Pulmonary artery endothelial cell (primary cell): Measurements from ENCODE around the gene PSMC6. TPM values are rescaled to one million over a fixed set of nuclear protein-coding genes. Genes with fewer than 3 reads are reported as not detected.

ENCODE experiments used
- DNase-seq: peaks from one replicate; pipeline ENCODE4 v3.0.0-alpha.2; 2011; ENCODE audit warnings: low read depth, low spot score
- total RNA-seq: library from RNA; depleted of rRNA; stranded (reverse); fragments of >200 nt; gene quantifications from 2 replicates; pipeline ENCODE4 v1.2.3, GENCODE V29; 2014

The PSMC6 gene
- 95.8 and 154 TPM in 2 replicates for total RNA-seq

DNA sequence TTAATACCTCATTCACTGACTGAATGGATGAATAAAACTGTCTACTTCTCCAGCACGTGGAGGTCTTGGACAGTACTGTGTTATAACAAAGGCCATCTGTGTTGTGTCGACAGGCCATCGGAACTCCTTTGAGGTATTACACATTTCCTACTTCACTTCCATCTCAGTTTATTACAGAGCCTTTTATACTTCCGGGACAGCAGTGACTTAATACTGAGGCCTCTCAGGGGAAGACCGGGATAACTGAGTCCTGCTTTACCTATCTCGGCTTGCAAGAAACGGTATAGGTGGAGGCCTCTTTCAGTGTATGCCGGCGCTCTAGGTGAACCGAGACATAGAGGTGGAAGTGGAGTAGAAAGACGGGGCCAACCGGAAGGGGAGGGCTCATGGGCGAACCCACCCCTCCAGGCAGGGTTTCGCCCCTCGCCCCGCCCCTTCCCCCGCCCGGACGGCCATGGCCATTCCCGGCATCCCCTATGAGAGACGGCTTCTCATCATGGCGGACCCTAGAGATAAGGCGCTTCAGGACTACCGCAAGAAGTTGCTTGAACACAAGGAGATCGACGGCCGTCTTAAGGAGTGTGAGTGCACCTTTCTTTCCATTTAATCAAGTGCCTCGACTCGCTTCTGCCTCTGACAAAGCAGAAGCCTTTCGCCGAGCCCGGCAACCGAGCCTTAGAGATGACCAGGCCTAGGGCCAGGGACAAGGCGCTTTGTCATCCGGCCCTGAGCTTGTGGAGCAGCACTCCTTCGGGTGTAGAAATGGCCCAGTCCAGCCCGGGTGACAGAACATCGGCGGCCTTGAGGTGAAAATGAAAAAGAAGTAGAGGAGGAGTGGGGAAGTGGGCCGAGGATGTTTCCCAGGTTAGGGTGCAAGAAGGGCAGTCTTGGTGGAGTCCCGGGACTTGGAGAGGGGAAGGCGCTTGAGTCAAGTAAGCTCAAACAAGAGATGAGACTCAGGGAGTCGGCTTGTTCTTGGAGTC lies at the start of gene PSMC6:
Gene PSMC6 (plus strand): TSS at position 477 of the 983 bp plus-strand sequence. CDS start 20 bp downstream, at position 497.
- DNase-seq, result peak; percentile 71

DNA sequence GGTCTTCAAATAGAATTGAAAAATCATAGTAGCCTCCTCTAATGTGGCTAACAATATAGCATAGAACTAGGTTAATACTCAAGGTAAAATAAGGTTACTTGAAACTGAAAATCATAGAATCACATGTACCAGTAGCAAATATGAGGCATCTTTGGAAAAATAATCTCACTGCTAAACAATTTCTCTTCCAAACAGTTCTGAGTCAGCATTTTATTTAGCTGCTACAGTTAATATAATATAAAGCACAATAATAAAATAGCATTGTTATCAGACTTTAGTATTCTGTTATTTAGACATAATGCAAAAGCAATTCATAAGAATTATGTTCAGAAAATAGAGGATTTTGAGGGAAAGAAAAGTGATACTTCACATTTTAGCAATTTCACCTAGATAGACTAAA lies 46.7 kb upstream of the PSMC6 start:
- no peak for DNase-seq

DNA sequence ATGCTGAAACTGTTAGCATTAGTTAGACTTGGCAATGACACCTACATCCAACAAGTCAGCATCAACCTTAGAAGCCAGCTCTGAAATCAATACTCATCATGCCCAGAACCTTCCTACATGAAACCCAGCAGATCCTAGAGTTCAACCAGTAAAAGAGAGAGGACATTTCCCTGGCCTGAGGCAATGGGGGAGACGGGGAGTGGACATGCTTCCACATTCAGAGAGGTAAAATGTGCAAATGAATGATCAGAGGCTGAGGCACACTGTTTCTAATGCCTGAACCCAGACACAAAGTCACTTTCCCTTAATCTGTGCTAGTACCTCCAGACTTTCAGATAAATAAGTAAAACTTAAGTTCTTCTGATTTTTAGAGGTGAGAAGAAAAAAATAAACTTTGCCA lies 46.2 kb upstream of the PSMC6 start:
- DNase-seq, result no peak

DNA sequence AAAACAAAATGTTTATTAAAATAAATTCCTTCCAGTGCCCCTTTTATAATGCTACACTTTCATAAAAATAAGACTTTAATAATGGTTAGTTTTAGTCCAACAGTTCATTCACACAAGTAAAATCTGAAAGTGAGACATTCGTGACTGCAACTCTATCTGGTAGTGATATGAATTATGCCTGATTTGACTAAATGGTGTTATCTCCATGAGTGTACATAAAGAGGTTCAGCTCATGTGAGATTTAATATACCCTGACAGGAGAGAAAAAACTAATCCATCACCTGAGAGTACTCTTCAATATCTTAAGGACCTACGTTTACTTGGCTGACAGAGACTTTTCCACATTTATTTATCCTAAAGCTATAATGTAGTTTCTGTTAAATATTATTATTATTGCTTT lies 45.7 kb upstream of the PSMC6 start:
- DNase-seq, result no peak

DNA sequence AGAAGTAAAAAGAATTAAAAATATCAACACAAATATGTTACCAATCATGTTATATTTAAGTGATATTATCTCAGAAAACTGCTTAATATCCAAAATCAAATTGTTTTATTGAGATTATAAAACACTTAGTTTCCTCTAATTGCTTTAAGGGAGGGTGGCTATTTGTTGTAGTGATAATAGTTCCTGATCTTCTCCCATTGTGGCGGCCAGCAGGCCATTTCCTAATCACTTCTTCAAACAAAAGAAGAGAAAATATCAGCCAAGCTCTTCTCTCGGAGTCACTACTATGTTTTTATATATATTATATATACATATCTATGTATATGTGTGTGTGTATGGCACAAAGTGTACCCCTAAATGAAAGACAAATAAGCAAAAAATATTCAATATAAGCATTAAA lies 43.1 kb upstream of the PSMC6 start:
- DNase-seq, result no peak

DNA sequence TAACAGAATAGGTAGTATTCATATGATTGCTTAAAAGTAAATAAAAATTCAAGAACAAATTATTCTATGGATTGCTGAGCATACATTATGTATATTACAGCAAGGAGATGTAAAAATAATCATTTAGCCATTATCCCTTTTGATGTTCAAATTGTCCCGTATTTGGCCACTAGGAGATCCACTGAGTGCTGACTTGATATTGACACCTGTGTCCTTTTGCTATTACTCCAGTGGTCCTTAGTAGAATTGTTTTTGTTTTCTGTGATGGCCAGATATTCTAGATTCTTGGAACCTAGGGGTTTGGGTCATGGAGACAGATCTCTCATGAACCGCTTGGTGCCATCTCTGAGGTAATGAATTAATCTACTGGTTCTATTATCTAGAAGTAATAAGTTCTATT lies 28.4 kb upstream of the PSMC6 start:
- no peak for DNase-seq

DNA sequence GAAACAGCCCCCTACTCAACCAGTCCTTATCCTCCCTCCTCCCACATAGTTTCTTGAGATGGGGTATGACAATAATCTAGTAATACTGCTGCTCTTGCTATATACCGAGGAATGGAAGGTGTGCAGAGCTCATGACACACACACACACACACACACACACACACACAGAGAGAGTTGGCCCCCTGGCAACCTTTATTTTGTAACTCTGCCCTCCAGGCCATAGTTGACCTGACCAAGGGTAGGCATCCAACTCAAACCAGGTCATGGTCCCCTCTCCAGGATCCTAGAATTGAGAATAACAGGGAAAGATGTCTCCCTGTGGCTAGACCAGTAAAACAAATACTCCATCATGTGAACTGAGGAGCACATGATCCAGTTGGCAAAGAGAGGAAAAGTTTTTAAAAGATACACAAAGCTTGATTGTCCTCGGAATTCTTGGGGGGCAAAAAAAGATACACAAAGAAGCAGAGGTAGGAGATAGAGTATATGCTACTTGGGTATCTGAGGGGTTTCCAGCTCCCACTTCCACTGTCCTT lies 22.9 kb upstream of the PSMC6 start:
- DNase-seq, result no peak

DNA sequence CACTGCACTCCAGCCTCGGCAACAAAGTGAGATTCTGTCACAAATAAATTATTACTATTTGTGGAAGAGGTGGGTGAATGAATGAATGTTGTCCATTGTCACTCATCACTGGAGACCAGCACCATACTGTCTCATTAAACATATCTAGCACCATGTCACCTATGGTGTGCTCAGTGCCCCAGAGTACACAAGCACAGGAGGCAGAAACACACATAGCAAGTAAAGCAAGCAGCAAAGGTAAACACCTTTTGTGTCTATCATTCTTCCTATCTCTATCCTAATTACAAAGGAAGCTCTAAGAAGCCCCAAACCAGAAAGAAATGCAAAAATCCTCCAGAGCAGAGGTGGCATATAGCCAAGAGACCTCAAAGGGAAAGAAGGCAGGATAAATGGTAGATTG lies 20.8 kb upstream of the PSMC6 start:
- no peak for DNase-seq

DNA sequence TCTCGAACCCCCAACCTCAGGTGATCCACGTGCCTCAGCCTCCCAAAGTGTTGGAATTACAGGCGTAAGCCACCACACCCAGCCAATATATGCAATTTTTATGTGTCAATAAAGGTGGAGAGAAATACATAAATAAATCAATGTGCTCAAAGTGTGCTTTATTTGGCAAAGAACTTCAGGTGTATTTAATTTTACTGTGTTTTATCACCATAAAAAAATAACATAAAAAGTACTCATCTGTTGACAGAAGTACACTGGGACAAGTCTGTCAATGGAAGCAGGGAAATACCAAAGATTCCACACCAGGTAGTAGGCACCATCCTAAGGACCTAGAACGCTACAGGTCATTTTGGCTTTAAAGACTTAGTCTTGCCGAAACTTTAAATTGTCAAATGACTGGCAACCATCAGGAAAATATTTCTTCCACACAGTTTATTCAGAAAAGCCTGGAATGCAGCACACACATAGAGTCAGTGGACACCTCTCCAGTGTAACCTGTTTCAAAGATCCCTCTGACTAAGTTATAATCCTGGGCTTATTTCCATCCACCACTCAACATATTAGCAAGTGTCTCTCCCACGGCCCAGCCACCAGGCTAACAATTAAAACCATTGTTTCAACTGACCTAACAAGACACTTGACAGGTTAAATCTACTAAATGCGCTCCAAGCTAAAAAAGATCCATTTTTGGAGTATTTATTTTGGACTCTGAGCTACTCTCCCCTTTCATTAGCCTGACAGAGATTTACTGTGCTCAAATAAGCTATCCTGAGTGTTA lies 15.8 kb upstream of the PSMC6 start:
- no peak for DNase-seq

DNA sequence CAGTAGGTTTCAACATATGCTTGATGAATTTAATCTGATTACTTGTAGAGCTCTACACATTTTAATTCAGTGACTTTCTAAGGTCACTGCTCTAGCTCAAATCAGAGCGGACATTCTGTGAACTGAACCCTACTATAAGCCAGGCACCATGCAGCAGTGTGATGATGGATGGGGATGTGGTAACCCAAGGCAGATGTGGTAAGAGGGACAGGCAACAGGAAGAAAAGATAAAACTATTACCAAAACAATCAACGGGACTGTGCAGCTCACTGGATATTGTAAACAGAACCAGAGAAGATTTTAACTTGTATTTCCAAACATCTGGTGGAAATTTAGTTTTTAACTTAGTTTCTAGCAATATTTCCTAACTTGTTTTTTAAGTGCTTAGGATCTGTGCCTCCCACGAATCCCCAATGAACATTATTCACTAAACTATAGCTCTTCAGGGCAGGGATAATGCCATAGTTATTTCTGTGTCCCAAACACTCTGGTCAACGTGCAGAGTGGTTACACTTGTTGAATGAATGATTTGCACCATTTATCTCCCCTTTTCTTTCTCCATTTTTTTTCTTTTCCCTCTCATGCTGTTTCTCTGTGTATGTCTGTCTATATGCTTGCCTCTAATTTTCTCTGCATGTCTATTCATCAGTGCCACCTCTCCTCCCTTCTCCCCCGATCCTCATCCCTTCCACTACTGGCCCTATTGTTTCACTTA lies 14.6 kb upstream of the PSMC6 start:
- no peak for DNase-seq

DNA sequence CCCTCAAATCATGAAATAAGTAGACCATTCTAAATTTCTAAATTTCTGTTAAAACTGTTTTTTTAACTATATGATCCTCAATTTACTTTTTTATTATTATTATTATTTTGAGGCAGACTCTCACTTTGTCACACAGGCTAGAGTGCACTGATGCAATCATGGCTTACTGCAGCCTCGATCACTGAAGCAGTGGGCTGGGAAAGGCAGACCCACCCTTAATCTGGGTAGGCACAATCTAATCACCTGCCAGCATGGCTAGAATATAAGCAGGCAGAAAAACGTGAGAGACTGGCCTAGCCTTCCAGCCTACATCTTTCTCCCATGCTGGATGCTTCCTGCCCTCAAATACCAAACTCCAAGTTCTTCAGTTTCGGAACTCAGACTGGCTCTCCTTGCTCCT lies 14.0 kb upstream of the PSMC6 start:
- no peak for DNase-seq

DNA sequence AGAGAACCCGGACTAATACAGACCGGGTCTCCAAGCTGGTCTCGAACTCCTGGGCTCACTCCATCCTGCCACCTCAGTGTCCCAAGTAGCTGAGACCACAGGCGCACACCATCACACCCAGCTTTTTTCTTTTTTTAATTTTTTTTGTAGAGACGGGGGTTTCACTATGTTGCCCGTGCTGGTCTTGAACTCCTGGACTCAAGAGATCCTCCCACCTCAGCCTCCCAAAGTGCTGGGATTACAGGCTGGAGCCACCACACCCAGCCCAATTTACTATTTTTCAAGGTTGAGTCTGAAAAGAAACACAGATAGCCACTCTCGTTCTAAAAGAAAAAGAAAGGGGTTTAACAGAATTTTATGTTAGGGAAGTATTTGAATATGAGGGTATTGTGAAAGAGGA lies 13.5 kb upstream of the PSMC6 start:
- no peak for DNase-seq

DNA sequence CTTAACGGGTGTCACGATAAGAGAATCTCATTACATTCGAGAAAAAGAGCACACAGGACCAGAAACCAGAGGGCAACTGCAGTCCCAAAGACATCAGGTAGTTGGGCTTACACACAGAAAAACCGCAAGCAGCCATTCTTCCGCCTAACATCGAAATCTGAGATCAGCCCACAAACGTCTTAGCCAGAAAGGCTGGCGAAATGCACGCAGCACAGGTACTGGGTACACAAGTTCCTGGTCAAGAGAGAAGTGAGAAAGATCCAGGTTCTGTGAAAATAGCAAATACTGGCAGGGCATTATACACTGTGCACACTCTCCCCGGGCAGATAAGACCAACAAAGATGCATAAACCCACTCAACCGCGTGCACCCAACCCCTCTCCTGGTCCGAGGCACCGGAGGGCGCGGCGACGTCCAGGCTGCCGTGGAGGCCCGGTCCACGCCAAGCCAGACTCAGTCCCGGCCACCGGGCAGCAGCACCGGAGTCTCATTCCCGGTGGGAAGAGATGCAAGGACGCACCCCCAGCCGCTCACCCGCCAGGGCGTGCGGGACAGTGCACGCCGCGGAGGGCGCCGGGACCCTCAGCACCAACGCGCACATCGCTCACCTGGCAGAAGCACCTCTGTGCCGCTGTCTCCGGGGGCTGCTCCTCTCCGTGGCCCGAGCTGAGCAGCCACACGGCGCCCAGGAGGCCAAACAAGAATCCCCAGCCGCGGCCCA lies 12.1 kb upstream of the PSMC6 start:
- DNase-seq, result no peak

DNA sequence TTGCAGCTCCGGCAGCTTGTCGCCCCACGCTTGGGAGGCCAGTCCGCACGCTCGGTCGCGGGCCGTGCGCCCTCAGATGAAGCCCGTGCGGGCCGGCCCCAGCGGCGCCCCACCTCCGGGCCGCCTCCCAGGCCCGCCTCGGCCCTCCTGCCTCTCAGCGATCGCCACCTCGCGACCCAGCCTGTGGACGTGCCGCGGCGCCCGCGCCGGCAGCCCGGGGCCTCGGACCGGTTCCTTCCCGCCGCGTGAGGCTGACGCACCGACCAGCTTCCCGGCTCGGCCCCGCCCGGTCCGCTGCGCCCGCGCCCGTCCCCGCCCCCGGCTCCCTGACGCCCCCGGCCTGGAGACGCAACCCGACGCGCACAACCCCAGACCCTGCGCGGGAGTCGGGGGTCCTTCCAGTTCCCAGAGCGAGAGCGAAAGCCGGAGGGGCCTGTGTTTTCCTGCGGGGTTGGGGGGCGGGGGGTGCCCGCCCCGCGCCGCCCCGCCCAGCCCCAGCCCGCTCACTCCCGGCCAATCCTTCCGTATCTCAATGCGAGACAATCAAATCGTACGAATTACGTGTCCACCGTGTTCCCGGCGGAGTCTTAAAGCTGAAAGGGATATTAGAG lies 11.4 kb upstream of the PSMC6 start, which contains the start of gene ERO1A:
Gene ERO1A (minus strand): TSS at position 78 of the 611 bp plus-strand sequence. CDS start 77 bp downstream, at position 1.
- peak; percentile 53 for DNase-seq

DNA sequence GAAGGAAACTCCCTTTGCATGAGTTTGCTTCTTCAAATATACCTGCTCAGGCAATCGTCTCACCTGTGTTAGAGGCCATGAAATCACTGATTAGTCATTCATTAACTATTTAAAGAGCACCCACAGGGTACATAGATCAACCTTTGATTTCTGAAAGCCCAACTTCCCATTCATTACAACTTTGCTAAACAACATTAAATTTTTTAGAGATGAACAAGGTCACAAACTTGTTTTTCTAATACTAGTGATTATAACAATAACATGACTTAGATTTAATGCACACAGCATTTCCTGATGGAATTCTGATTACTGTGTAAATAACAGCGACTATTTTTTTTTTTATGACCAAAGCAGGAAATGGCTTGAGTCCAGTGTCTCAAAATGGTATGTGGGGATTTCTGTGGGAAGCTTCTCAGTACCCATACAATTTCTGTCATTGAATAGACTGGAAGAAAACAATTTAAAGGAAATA lies 6.3 kb upstream of the PSMC6 start:
- no peak for DNase-seq

DNA sequence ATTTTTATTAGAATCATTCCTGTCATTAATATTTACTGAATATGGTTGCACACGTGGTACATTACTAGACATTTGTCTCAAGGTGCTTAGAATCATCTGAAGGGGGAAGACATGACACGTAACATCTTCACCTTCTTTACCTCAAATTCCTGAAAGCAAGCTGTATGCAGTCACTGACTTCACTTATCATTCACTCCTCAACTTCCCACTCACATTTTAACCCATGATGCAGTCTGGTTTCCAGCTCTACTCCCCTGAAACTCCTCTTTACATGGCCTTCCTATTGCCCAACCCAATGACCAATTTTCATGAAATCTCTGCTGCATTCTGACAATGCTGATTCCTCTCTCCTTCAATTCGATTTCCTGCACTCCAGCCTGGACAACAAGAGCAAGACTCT lies 5.8 kb upstream of the PSMC6 start:
- no peak for DNase-seq

DNA sequence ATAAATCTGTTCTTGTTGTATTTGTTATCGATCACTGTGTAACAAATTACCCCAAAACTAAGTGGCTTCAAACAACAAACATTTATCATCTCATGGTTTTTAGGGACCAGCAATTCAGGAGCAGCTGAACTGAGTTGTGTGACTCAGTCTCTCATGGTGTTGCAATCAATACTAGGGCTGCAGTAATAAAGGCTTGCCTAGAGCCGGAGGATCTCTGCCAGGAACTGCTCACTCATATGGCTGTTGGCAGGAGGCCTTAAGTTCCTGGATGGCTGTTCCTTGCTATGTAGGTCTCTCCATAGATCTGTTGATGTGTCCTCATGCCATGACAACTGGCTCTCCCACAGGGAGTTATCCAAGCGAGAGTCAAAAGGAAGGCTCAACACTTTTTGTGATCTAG lies 3.8 kb upstream of the PSMC6 start:
- peak; percentile 47 for DNase-seq

DNA sequence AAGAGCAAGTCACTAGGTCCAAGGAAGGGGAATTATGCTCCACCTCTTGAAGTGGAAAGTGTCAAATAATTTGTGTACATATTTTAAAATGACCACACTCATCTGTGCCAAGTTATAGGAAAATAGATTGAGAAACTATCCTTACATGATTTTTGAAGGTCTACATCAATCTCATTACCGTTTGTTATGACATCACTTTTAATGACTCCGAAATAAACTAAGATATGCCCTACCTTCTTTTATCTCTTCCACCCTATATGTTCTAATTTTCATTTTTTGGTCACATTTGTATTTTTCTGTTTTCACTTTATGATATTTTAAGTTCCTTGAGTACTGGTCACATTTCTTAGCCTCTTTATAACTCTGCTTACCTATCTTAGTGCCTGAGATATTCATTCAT lies 3.3 kb upstream of the PSMC6 start:
- no peak for DNase-seq

DNA sequence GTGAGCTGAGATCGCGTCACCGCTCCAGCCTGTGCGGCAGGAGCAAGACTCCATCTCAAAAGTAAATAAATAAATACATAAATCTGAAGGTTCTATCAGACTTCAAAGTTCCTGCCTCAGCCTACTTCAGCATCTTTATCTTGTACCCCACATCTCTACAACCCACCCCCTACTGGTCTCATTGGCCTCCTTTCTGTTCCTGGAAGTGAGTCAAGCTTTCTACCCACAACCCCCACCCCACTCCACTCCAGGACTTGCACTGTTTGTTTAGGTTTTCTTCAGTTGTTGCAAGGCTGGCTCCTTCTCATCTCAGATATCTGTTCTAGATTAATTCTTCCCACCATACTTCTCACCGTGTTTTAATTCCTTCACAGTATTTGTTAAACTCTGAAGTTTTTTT lies 714 bp upstream of the PSMC6 start:
- no peak for DNase-seq

DNA sequence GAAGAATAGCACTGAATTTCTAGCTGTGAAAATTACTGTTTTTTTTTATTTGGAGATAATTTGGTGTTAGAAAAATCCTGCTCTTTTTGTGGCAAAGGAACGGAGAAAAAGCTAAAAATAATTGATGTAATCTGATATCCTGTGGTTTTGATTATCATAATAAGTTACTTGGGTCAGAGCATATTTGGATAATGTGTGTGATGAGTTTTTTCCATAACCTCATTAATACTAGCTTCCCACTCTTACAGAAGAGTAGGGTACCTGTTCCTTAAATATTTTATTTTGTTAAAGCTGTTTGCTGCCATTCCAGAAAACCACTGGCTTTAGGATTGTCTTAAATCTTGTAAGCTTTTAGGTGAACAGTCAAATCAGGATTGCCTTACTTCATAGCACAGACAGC lies 4.7 kb downstream of the PSMC6 start:
- DNase-seq, result no peak
